Prostate gland (tissue), 2 donors: ENCODE measurements around the gene CNPY3. TPM values are rescaled to one million over a fixed set of nuclear protein-coding genes. Genes with fewer than 3 reads are reported as not detected.

Experiments used
- DNase-seq: peaks from one replicate; pipeline ENCODE4 v3.0.0-alpha.2; 2019; ENCODE audit warnings: low spot score
- H3K27ac ChIP-seq, 2 donors: fragments of 200-600 bp; sonication (generic); 2 replicates each; pipeline ENCODE4 v1.5.1; 2017 to 2019
- H3K27me3 ChIP-seq: fragments of 200-600 bp; sonication (generic); replicated peaks from 2 replicates; pipeline ENCODE4 v1.5.1; 2019; ENCODE audit not compliant: insufficient read depth
- H3K36me3 ChIP-seq, 2 donors: fragments of 200-600 bp; sonication (generic); 1 replicate in 1 of 2; 2 replicates in 1 of 2; pipeline versions ENCODE4 v1.5.1 to v1.8.1; 2017 to 2019
- H3K4me1 ChIP-seq: fragments of 200-600 bp; sonication (generic); replicated peaks from 2 replicates; pipeline ENCODE4 v1.5.1; 2019
- H3K4me3 ChIP-seq, 2 donors: fragments of 200-600 bp; sonication (generic); 2 replicates each; pipeline ENCODE4 v1.5.1; 2017 to 2019
- H3K9me3 ChIP-seq: fragments of 200-600 bp; sonication (generic); 2 replicates; pipeline ENCODE4 v1.5.1; 2017
- POLR2A ChIP-seq: fragments of 450-650 bp; IDR thresholded peaks from one replicate; pipeline ENCODE4 v1.6.1; 2016; ENCODE audit warnings: antibody characterized with exemption, mild to moderate bottlenecking
- POLR2AphosphoS5 ChIP-seq: sonication (generic); formaldehyde crosslinking; IDR thresholded peaks from one replicate; pipeline ENCODE4 v1.6.1; 2017; ENCODE audit warnings: antibody characterized with exemption
- whole genome bisulfite sequencing: methylation state at CpG from one replicate; pipeline ENCODE4 v1.1.5; 2018; 5-methylcytosine and 5-hydroxymethylcytosine counted together
- intact Hi-C: fragments of 100-400 bp; cut with DNase I; formaldehyde crosslinking; loops from one replicate; pipeline ENCODE4 v1.14.2; 2022
- total RNA-seq, 2 donors: library from RNA; depleted of rRNA; stranded (reverse); fragments of >200 nt; gene quantifications; one replicate each; pipeline ENCODE4 v1.1.0, GENCODE V29; 2016
- TF ChIP-seq, protein P1 (sequence below), 4 experiments: fragments of 200-600 bp in 2 of 4; fragments of 450-650 bp in 2 of 4; sonication (generic) in 2 of 4; IDR thresholded peaks; 1 replicate in 3 of 4; 2 replicates in 1 of 4; pipeline ENCODE4 v1.5.1; 2016 to 2019; ENCODE audit warnings: antibody characterized with exemption in 4 of 4, mild to moderate bottlenecking in 2 of 4, moderate library complexity in 2 of 4

Gene CNPY3
- total RNA-seq, 2 donors from 2014 or later: 52.3 to 68.5 TPM

DNA sequence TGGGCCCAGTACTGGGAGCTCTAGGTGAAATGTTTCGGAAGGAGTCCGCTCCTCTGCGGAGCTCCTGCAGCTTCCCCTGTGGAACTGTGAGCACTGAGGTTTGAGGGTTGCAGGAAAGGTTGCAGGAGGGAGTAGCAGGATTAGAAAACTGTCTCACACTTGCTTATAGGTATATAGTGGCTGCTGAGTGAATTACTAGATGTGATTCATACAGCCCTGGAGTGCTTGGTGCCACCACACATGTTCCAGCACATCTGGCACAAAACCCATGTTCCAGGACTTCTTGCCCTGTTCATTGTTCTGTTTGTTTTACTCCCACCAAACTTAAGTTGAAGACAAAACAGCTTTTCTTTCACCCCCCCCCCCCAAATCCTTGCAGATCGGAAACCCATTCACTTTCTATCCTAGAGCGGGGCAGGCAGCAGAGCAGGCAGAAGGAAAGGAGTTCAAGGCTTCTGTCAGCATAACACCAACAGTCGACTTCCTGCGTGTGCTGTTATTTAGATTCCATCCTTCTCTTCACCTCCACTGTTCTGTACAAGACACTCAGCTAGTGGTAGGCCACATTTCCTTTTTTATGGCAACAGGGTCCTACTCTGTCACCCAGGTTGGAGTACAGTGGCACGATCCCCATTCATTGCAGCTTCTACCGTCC lies 50.4 kb downstream of the CNPY3 start:
- intact Hi-C loops: loop anchor here (5.0 kb wide), 1 partner anchor 77 kb away; no protein-coding TSS in a partner anchor
- TF ChIP-seq, protein P1, sequence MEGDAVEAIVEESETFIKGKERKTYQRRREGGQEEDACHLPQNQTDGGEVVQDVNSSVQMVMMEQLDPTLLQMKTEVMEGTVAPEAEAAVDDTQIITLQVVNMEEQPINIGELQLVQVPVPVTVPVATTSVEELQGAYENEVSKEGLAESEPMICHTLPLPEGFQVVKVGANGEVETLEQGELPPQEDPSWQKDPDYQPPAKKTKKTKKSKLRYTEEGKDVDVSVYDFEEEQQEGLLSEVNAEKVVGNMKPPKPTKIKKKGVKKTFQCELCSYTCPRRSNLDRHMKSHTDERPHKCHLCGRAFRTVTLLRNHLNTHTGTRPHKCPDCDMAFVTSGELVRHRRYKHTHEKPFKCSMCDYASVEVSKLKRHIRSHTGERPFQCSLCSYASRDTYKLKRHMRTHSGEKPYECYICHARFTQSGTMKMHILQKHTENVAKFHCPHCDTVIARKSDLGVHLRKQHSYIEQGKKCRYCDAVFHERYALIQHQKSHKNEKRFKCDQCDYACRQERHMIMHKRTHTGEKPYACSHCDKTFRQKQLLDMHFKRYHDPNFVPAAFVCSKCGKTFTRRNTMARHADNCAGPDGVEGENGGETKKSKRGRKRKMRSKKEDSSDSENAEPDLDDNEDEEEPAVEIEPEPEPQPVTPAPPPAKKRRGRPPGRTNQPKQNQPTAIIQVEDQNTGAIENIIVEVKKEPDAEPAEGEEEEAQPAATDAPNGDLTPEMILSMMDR (IDR thresholded peaks at IDR 0.05): no peak
- no peak for TF ChIP-seq POLR2AphosphoS5
- TF ChIP-seq POLR2A: no peak
- Histone ChIP-seq H3K27ac (peak overlapping the region; percentile 79 to 91), H3K4me1 (peaks cover 4% of the 10 kb centered on the region), H3K36me3 (no peaks in the 10 kb centered on the region), H3K27me3 (no peaks in the 10 kb centered on the region), H3K9me3 (no peaks in the 10 kb centered on the region), H3K4me3 (peak overlapping the region; percentile 84 to 91)
- 31% methylated on average over 9 of the region's 9 CpGs for WGBS
- peak; percentile 27 for DNase-seq

DNA sequence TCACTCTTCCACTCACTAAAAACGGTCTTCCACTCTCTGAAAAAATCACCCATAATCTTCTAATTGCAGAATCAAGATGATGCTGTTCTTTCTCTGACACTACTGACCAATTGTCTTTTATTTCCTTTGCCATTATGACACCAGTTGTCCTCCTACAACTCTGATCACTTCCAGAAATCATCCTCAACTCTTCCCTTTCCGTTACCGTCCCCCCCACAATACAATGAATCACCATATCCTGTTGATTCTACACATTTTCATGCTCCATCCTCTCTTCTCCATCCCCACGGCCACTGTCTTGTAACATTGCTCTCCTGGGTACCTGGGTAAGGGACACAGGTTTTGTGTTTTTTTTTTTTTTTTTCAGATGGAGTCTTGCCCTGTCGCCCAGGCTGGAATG lies 52.6 kb downstream of the CNPY3 start:
- no peak overlapping the region for H3K27ac ChIP-seq
- peaks cover 14% of the 10 kb centered on the region for H3K4me1 ChIP-seq
- no peaks in the 10 kb centered on the region for H3K36me3 ChIP-seq
- no peaks in the 10 kb centered on the region for H3K9me3 ChIP-seq
- no peak overlapping the region for H3K4me3 ChIP-seq
- no peak for TF ChIP-seq POLR2AphosphoS5
- TF ChIP-seq, protein P1 (IDR thresholded peaks at IDR 0.05): no peak
- no peak for TF ChIP-seq POLR2A
- WGBS: 90% methylated on average over 5 of the region's 5 CpGs
- intact Hi-C loops: loop anchor here (5.0 kb wide), 1 partner anchor 80 kb away; no protein-coding TSS in a partner anchor
- DNase-seq: no peak
- H3K27me3 ChIP-seq: no peaks in the 10 kb centered on the region

DNA sequence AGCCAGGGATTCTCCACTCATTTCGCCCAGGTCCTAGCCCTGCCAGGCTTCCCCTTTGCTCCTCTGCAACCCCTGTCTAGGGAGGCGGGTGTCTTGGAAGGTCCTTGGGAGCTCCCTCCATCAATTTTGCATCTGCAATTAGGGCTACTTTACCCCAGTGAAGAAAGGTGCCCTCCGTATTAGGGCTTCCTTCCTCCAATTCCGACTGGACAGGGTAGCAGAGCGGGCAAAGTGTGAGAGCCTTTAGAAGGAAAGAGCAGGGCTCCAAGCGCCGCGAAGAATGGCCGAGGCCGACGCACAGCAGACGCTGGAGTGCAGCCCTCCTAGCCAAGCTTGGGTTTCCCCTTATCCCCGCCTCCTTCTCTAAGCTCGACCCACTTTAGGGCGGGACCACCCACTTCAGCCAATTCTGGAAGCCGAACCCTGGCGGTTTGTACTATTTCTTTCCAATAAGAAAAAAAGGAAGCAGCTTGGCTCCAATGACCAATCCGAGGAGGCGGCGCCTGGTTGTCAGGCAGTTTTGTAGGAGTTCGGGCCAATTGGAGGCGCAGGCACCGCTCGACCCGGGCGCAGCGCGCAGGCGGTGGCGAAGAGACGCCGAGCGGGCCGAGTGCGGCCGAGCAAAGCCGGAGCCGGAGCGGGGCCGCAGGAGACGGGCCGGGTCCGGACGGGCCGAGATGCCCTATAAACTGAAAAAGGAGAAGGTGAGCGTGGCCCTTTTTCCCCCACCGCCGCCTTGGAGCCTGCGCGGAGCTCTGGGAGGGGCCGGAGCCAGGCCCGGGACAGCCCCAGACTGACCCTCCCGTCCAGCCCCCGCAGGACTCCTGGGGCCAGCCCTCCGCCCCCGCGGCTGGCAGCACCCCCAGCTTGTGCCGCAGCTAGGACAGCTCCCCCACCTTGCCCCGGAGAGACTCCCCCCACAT lies 55.0 kb downstream of the CNPY3 start, which contains the start of gene PPP2R5D:
TSS of gene PPP2R5D (plus strand) at position 570 of the 923 bp plus-strand sequence. CDS start at position 678, 108 bp downstream.
- intact Hi-C loops: loop anchor here (5.0 kb wide), 1 partner anchor 82 kb away; no protein-coding TSS in a partner anchor
- Histone ChIP-seq H3K4me3 (peak within 1 kb of the TSS; percentile 77 to 87), H3K27me3 (no peaks in the 10 kb centered on the region), H3K27ac (peak within 1 kb of the TSS; percentile 81 to 82), H3K36me3 (no peaks in the 10 kb centered on the region), H3K9me3 (no peaks in the 10 kb centered on the region), H3K4me1 (peaks cover 14% of the 10 kb centered on the region)
- DNase-seq: peak; percentile 98
- TF ChIP-seq POLR2A (peak; percentile 93), POLR2AphosphoS5 (peak; percentile 97)
- TF ChIP-seq, protein P1 (IDR thresholded peaks at IDR 0.05): peak in 3 of 4 experiments; percentile 14 to 64 (median 36)
- WGBS: under 1% methylated on average over 34 of the region's 59 CpGs

DNA sequence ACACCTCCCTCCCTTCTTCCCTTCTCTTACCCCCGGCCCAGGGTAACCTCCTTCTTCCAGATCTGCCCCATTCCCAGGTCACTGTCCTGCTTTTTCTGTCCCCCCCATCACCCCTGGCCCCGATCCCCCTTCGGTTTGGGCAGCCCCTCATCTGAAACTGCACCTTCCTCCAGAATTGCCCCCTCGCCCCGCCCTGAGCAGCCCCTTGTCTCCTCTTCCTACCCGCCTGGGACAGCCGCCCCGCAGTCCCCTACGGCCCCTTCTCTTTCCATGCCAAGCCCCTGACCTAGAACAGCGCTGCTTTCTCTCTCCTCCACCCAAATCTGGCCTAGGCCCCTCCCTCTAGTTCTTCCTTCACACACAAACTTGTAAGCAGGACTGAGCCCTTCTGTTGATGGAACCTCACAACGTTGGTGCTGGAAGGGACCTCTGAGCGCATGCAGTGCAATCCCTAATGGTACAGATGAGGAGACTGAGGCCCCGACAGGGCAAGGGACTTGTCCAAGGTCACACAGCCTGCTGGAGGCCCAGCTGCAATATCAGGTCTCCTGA lies 55.7 kb downstream of the CNPY3 start:
- WGBS: 11% methylated on average over 13 of the region's 13 CpGs
- Histone ChIP-seq H3K36me3 (peaks cover 0 to 7% of the 10 kb centered on the region in 2 donors), H3K27me3 (no peaks in the 10 kb centered on the region), H3K4me3 (peak overlapping the region; percentile 77 to 87), H3K9me3 (no peaks in the 10 kb centered on the region), H3K4me1 (peaks cover 11% of the 10 kb centered on the region), H3K27ac (peak overlapping the region; percentile 81 to 82)
- intact Hi-C loops: loop anchor here (5.0 kb wide), 1 partner anchor 83 kb away; no protein-coding TSS in a partner anchor
- TF ChIP-seq POLR2AphosphoS5 (no peak), POLR2A (no peak)
- TF ChIP-seq, protein P1 (IDR thresholded peaks at IDR 0.05): no peak
- DNase-seq: no peak
